Mesenchymal stem cell (in vitro differentiated cells and primary cell): ENCODE results near the gene KCNK1.
A peak's percentile ranks its signal among the peaks of the same experiment; 100 is the strongest.
"Not testable (repeated sequence)": the region's sequence is repeated elsewhere in the genome, so short reads cannot be mapped to it uniquely, and the experiment has no call there.

Source experiments
- DNase-seq: peaks from one replicate; pipeline ENCODE4 v3.0.0-alpha.2; 2013
- H2AFZ ChIP-seq: one replicate; pipeline ENCODE4 v1.6.1; 2013; ENCODE audit warnings: low read depth, mild to moderate bottlenecking, control low read depth, inconsistent platforms, low read length, moderate library complexity
- H2AK5ac ChIP-seq: 2 replicates; pipeline ENCODE4 v1.6.1; 2013; ENCODE audit warnings: low read length, moderate library complexity, mild to moderate bottlenecking, inconsistent platforms; ENCODE audit not compliant: severe bottlenecking
- H2BK120ac ChIP-seq: one replicate; pipeline ENCODE4 v1.6.1; 2013; ENCODE audit warnings: low read depth, mild to moderate bottlenecking, inconsistent platforms, low read length, moderate library complexity
- H2BK12ac ChIP-seq, 2 experiments: one replicate each; pipeline ENCODE4 v1.6.1; 2013; ENCODE audit warnings: inconsistent platforms in 2 of 2, low read length in 2 of 2, mild to moderate bottlenecking in 2 of 2, moderate library complexity in 2 of 2, control low read depth in 1 of 2
- H2BK15ac ChIP-seq: one replicate; pipeline ENCODE4 v1.6.1; 2013; ENCODE audit warnings: mild to moderate bottlenecking, low read depth, inconsistent platforms; ENCODE audit not compliant: poor library complexity, severe bottlenecking
- H2BK5ac ChIP-seq: 2 replicates; pipeline ENCODE4 v1.6.1; 2013; ENCODE audit warnings: low read depth, mild to moderate bottlenecking, low read length, control low read depth, inconsistent platforms; ENCODE audit not compliant: poor library complexity, severe bottlenecking
- H3K14ac ChIP-seq, 2 experiments: one replicate each; pipeline ENCODE4 v1.6.1; 2013; ENCODE audit warnings: inconsistent platforms in 2 of 2, low read length in 2 of 2, control low read depth in 1 of 2, mild to moderate bottlenecking in 1 of 2, moderate library complexity in 1 of 2
- H3K18ac ChIP-seq, 2 experiments: one replicate each; pipeline ENCODE4 v1.6.1; 2013; ENCODE audit warnings: inconsistent platforms in 2 of 2, low read length in 2 of 2, control low read depth in 1 of 2, low read depth in 1 of 2, mild to moderate bottlenecking in 1 of 2
- H3K23ac ChIP-seq, 2 experiments: one replicate each; pipeline ENCODE4 v1.6.1; 2013; ENCODE audit warnings: inconsistent platforms in 2 of 2, low read length in 2 of 2, mild to moderate bottlenecking in 2 of 2, moderate library complexity in 2 of 2, control low read depth in 1 of 2
- H3K27ac ChIP-seq: 2 replicates; pipeline ENCODE4 v1.5.1; 2013; ENCODE audit warnings: mild to moderate bottlenecking, moderate library complexity, low read length, control low read depth, inconsistent platforms; ENCODE audit not compliant: poor library complexity, severe bottlenecking
- H3K27me3 ChIP-seq, 2 experiments: 2 replicates each; pipeline versions ENCODE4 v1.6.1 to v1.7.0; 2013; ENCODE audit warnings: low read length in 2 of 2, mild to moderate bottlenecking in 2 of 2, moderate library complexity in 2 of 2, control low read depth in 1 of 2, inconsistent platforms in 1 of 2; ENCODE audit not compliant: control insufficient read depth in 1 of 2, insufficient read depth in 1 of 2
- H3K36me3 ChIP-seq, 2 experiments: 2 replicates each; pipeline versions ENCODE4 v1.6.1 to v1.7.0; 2013; ENCODE audit warnings: low read length in 2 of 2, control low read depth in 1 of 2, inconsistent platforms in 1 of 2, low read depth in 1 of 2, mild to moderate bottlenecking in 1 of 2; ENCODE audit not compliant: insufficient read depth in 2 of 2, control insufficient read depth in 1 of 2
- H3K4ac ChIP-seq, 2 experiments: one replicate each; pipeline ENCODE4 v1.6.1; 2013; ENCODE audit warnings: inconsistent platforms in 2 of 2, low read length in 2 of 2, mild to moderate bottlenecking in 2 of 2, moderate library complexity in 2 of 2, control low read depth in 1 of 2, low read depth in 1 of 2
- H3K4me1 ChIP-seq: 2 replicates; pipeline ENCODE4 v1.6.1; 2013; ENCODE audit warnings: low read depth, low read length, control low read depth; ENCODE audit not compliant: control insufficient read depth, insufficient read depth
- H3K4me2 ChIP-seq: 2 replicates; pipeline ENCODE4 v1.6.1; 2013; ENCODE audit warnings: low read length, mild to moderate bottlenecking, inconsistent platforms; ENCODE audit not compliant: poor library complexity, severe bottlenecking
- H3K4me3 ChIP-seq, 2 experiments: 2 replicates each; pipeline versions ENCODE4 v1.5.1 to v1.7.0; 2013; ENCODE audit warnings: low read length in 2 of 2, mild to moderate bottlenecking in 2 of 2, control low read depth in 1 of 2, low read depth in 1 of 2; ENCODE audit not compliant: insufficient read depth in 1 of 2
- H3K79me1 ChIP-seq: replicated peaks from 2 replicates; pipeline ENCODE4 v1.6.1; 2013; ENCODE audit warnings: mild to moderate bottlenecking, control low read depth, low read length, inconsistent platforms; ENCODE audit not compliant: poor library complexity, severe bottlenecking
- H3K9ac ChIP-seq: 2 replicates; pipeline ENCODE4 v1.7.0; 2013; ENCODE audit warnings: mild to moderate bottlenecking, low read length, moderate library complexity
- H3K9me3 ChIP-seq: 2 replicates; pipeline ENCODE4 v1.7.0; 2013; ENCODE audit warnings: mild to moderate bottlenecking, low read length; ENCODE audit not compliant: control insufficient read depth
- H4K8ac ChIP-seq: one replicate; pipeline ENCODE4 v1.6.1; 2013; ENCODE audit warnings: inconsistent platforms, mild to moderate bottlenecking, low read length, moderate library complexity
- H4K91ac ChIP-seq: one replicate; pipeline ENCODE4 v1.6.1; 2013; ENCODE audit warnings: mild to moderate bottlenecking, low read length, inconsistent platforms
- WGBS: methylation state at CpG from one replicate; pipeline ENCODE4 v1.1.7; 2013; ENCODE audit warnings: mixed read lengths; 5-methylcytosine and 5-hydroxymethylcytosine counted together

KCNK1 gene

GRCh38 chr1:233615571-233615970 is 1.7 kb downstream of the KCNK1 start:
- Histone ChIP-seq H3K14ac (no peak overlapping the region), H3K4me2 (no peak overlapping the region), H4K91ac (no peak overlapping the region), H3K27me3 (peaks cover 24 to 37% of the 10 kb centered on the region in 2 experiments), H3K36me3 (no peaks in the 10 kb centered on the region), H3K18ac (no peak overlapping the region), H3K79me1 (no peaks in the 10 kb centered on the region), H3K4me1 (peaks cover 11% of the 10 kb centered on the region), H2BK15ac (no peak overlapping the region), H2BK5ac (no peak overlapping the region), H3K23ac (no peak overlapping the region), H3K4me3 (peak overlapping the region in 1 of 2 experiments; percentile 87), H3K9ac (peak overlapping the region; percentile 75), H3K27ac (no peak overlapping the region), H3K9me3 (no peaks in the 10 kb centered on the region), H2BK12ac (no peak overlapping the region), H4K8ac (no peak overlapping the region), H2AFZ (no peak overlapping the region), H2AK5ac (no peak overlapping the region), H3K4ac (no peak overlapping the region), H2BK120ac (no peak overlapping the region)
- no peak for DNase-seq
- WGBS, result 80% methylated on average over 3 of the region's 3 CpGs

GRCh38 chr1:233617025-233617424 is 3.1 kb downstream of the KCNK1 start:
- H2BK15ac ChIP-seq, result no peak overlapping the region
- H2BK12ac ChIP-seq, result no peak overlapping the region
- no peaks in the 10 kb centered on the region for H3K9me3 ChIP-seq
- H2AFZ ChIP-seq, result no peak overlapping the region
- H3K36me3 ChIP-seq, result no peaks in the 10 kb centered on the region
- H3K18ac ChIP-seq, result no peak overlapping the region
- no peak overlapping the region for H3K9ac ChIP-seq
- H2AK5ac ChIP-seq, result no peak overlapping the region
- H3K23ac ChIP-seq, result no peak overlapping the region
- H2BK120ac ChIP-seq, result no peak overlapping the region
- DNase-seq, result no peak
- H4K8ac ChIP-seq, result no peak overlapping the region
- no peak overlapping the region for H3K14ac ChIP-seq
- no peak overlapping the region for H4K91ac ChIP-seq
- no peaks in the 10 kb centered on the region for H3K79me1 ChIP-seq
- H3K27ac ChIP-seq, result no peak overlapping the region
- H3K4ac ChIP-seq, result no peak overlapping the region
- H3K4me3 ChIP-seq, result no peak overlapping the region
- WGBS, result no CpG with 5 or more reads among the region's 1 CpG
- H3K4me1 ChIP-seq, result peaks cover 11% of the 10 kb centered on the region
- peaks cover 11 to 31% of the 10 kb centered on the region in 2 experiments for H3K27me3 ChIP-seq
- no peak overlapping the region for H2BK5ac ChIP-seq
- H3K4me2 ChIP-seq, result no peak overlapping the region

- H2AFZ ChIP-seq, DNase-seq, H2BK15ac ChIP-seq, H3K18ac ChIP-seq, H3K9ac ChIP-seq, H4K91ac ChIP-seq, H3K4me3 ChIP-seq, H2AK5ac ChIP-seq, H2BK5ac ChIP-seq, H3K4me1 ChIP-seq, H3K4ac ChIP-seq, H2BK12ac ChIP-seq, H2BK120ac ChIP-seq, H3K36me3 ChIP-seq, H3K79me1 ChIP-seq, H3K23ac ChIP-seq, H3K14ac ChIP-seq, H3K27ac ChIP-seq, H4K8ac ChIP-seq, H3K4me2 ChIP-seq, H3K9me3 ChIP-seq: not testable (repeated sequence)
- WGBS, result 100% methylated on average over 4 of the region's 7 CpGs
- H3K27me3 ChIP-seq, result peaks cover 8 to 16% of the 10 kb centered on the region in 2 experiments
Measured at GRCh38 chr1:233619414-233619813, 5.5 kb downstream of the KCNK1 start.

- no peak overlapping the region for H2BK5ac ChIP-seq
- H3K4me3 ChIP-seq, result no peak overlapping the region
- no peak for DNase-seq
- H2BK12ac ChIP-seq, result no peak overlapping the region
- H2BK120ac ChIP-seq, result no peak overlapping the region
- H3K36me3 ChIP-seq, result no peaks in the 10 kb centered on the region
- H3K27ac ChIP-seq, result no peak overlapping the region
- H4K91ac ChIP-seq, result no peak overlapping the region
- no peaks in the 10 kb centered on the region for H3K79me1 ChIP-seq
- no peaks in the 10 kb centered on the region for H3K4me1 ChIP-seq
- no peak overlapping the region for H3K18ac ChIP-seq
- no peak overlapping the region for H3K23ac ChIP-seq
- no peak overlapping the region for H2AFZ ChIP-seq
- no peak overlapping the region for H2AK5ac ChIP-seq
- H3K27me3 ChIP-seq, result peaks cover 3 to 10% of the 10 kb centered on the region in 2 experiments
- H3K14ac ChIP-seq, result no peak overlapping the region
- no peak overlapping the region for H3K4me2 ChIP-seq
- H4K8ac ChIP-seq, result no peak overlapping the region
- H3K9me3 ChIP-seq, result no peaks in the 10 kb centered on the region
- H3K9ac ChIP-seq, result no peak overlapping the region
- WGBS, result no CpG with 5 or more reads among the region's 2 CpGs
- no peak overlapping the region for H2BK15ac ChIP-seq
- no peak overlapping the region for H3K4ac ChIP-seq
Measured at GRCh38 chr1:233620065-233620464, 6.2 kb downstream of the KCNK1 start.
